ENCODE results near the gene ICE1.

The ICE1 gene

DNA sequence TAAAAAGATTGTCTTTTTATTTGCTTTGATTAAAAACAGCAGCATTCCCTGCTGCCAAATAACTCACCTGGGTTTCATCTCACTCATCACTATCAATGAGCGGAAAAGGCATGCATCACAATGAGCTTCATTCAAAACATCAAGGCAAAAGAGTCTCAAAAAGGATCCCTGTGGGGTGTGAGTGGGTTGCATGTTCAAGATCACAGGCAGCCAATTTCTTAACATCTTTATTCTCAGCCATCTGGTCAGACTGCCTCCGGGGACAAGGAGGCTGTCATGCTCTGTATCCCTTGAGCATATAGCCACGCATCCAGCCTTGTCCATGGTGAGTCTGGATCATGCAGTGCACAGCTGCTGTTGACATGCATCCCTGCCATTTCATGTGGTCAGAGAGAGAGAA is 117.1 kb downstream of the ICE1 start:
- DNase-seq (ENCODE audit: low spot score), result no peak
